Heart left ventricle (tissue), 13 donors: ENCODE data around the gene BCL2.

Source experiments
- POLR2A ChIP-seq, 2 donors: fragments of 450-650 bp; IDR thresholded peaks; one replicate each; pipeline ENCODE4 v1.6.1; 2017; ENCODE audit warnings: antibody characterized with exemption in 2 of 2, mild to moderate bottlenecking in 2 of 2, moderate library complexity in 2 of 2
- TF ChIP-seq, protein P1 (sequence below), 12 donors: fragments of 200-600 bp; sonication (generic) in 4 of 12; IDR thresholded peaks; one replicate each; pipeline versions ENCODE4 v1.5.0 to v1.8.0; 2018 to 2022; ENCODE audit warnings: antibody characterized with exemption in 12 of 12, mild to moderate bottlenecking in 5 of 12
- donor health status: ischemic (EF 13 %, LVEDD 7.1; RV severe dilation, severe dysfunction).
- donor health status: DM: no; HTN: yes; CAD: no.
- donor health status: DM: no; HTN: no; CAD: no.
- donor health status: ischemic (EF 25% LVEDD 6.9; RV normal size, moderate dysfunction).
- donor health status: ischemic (EF 25% LVEDD 5.7; RV mildly dilated, moderate dysfunction).
- donor health status: ischemic (EF 35%, LVEDD 5.7; RV mildly dilated, moderate dysfunction).
- donor health status: nonischemic (EF 11% LVEDD 7.7; RV severe dilation, severe dysfunction).
- donor health status: DM: yes; HTN: yes; CAD: no.
- donor health status: PGD.
- donor health status: ischemic (EF 29% LVEDD 5.4; RV normal size, mild dysfunction).
- donor health status: nonischemic (EF 23%, LVEDD 6.1; RV moderate dilation, normal function).

DNA sequence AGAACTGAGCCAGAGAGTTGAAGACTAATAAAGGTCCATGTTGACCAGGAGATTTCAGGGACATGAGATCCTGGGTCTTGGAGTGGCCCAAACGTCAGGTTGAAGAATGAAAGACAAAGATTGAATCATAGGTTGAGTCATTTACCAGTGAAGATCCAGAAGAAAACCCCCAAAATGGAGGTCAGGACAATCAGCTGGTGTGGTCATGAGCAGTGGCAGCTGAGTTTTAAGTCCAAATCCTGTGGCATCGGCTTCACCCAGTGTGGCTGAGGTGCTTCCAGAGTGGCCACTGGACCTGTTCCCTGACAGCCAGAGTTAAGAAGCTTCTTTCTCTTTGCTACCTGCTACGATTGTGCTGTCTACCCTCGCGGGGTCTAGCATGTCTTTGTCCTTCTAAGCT is 234.0 kb downstream of the BCL2 start:
- TF ChIP-seq, protein P1, sequence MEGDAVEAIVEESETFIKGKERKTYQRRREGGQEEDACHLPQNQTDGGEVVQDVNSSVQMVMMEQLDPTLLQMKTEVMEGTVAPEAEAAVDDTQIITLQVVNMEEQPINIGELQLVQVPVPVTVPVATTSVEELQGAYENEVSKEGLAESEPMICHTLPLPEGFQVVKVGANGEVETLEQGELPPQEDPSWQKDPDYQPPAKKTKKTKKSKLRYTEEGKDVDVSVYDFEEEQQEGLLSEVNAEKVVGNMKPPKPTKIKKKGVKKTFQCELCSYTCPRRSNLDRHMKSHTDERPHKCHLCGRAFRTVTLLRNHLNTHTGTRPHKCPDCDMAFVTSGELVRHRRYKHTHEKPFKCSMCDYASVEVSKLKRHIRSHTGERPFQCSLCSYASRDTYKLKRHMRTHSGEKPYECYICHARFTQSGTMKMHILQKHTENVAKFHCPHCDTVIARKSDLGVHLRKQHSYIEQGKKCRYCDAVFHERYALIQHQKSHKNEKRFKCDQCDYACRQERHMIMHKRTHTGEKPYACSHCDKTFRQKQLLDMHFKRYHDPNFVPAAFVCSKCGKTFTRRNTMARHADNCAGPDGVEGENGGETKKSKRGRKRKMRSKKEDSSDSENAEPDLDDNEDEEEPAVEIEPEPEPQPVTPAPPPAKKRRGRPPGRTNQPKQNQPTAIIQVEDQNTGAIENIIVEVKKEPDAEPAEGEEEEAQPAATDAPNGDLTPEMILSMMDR (IDR thresholded peaks at IDR 0.05) = no peak
- TF ChIP-seq POLR2A (IDR thresholded peaks at IDR 0.05) = no peak
